GM18520 (cell line): ENCODE measurements around the gene EEF1AKMT1.

Experiments used
- ATAC-seq: cut with Tn5 transposase; IDR thresholded peaks from one replicate; pipeline ENCODE4 v1.9.1; 2021; ENCODE audit not compliant: unreplicated experiment

Gene EEF1AKMT1, protein sequence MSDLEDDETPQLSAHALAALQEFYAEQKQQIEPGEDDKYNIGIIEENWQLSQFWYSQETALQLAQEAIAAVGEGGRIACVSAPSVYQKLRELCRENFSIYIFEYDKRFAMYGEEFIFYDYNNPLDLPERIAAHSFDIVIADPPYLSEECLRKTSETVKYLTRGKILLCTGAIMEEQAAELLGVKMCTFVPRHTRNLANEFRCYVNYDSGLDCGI

GRCh38 chr13:20773194-20774080 is at the start of gene EEF1AKMT1:
Gene EEF1AKMT1, minus strand, starts transcription at chr13:20773961. Its CDS starts 16,363 bp downstream, at chr13:20757598.
- peak; percentile 87 for ATAC-seq

DNA sequence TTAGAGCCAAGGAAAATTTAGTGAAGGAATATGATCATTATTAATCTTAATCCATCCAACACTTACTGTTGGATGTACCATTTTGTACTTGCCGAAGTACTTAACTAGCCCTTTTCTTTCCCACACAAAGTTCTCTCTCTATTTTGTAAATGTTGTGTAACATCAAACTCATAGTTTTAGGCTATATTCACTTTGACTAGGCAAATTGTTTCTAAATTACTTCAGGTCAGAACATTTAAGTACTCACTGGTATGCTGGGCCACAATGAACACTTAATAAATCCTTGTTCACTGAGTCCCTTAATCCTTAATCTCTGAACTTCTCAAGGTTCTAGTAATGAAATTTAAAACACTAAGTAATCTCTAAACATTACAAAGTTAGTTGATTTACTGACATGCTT is 49.3 kb upstream of the EEF1AKMT1 start:
- no peak for ATAC-seq

DNA sequence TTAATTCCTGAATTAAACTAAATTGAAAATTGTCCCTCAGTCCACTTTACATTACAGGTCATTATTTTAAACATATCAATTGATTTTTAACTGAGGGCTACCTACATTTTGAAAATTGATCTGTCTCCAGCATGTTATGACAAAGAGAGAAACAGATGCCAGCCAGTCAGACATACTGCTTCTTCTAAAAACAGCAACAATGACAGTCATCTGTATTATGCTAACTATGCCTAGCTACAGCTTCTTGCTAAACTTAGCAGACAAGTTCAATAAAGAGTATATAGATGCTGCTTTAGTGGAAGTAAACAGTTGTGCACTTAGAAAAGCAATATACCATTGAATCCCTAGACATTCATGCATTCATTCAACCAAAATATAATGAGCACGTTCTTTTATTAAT is 48.6 kb upstream of the EEF1AKMT1 start:
- ATAC-seq = no peak

DNA sequence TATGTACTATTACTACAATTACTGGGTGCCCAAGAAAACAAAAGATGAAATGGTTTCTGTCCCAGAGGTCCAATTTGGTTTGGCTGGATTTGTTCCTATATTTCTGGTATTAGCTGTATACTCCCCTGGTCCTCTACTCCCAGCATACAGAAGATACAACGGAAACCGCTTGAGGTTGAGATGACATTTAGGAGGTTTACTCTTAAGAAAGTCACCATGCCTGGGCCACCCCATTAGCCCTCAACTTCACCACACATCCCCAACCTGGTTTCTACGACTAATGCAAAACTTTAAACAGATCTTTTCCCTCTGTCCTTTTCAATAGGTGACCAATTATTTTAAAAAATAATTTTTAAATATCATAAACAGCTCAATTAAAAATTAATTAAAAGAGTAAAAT is 46.0 kb upstream of the EEF1AKMT1 start:
- ATAC-seq = no peak

DNA sequence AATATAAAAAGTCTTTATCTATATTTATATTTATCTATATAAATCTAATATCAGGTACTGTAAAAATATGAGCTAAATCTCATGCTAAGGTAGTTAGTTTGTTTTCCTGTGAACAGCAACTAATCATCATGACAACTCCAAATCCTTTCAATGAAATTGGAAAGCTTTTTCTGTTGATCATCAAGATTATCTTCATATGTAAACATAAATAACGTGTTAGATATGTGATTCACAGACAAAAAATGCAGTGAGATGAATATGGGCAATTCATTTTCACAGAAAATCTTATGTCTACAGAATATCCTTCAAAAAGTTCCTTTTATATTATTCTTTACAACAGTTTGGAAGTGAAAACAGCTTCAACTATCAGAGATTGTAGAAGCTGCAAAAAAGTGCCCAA is 41.7 kb upstream of the EEF1AKMT1 start:
- no peak for ATAC-seq

GRCh38 chr13:20814224-20814910 is 40.6 kb upstream of the EEF1AKMT1 start:
- ATAC-seq = no peak

- no peak for ATAC-seq
These were observed 39.1 kb upstream of the EEF1AKMT1 start for GRCh38 chr13:20812890-20813289.

GRCh38 chr13:20810808-20811207 is 37.0 kb upstream of the EEF1AKMT1 start:
- no peak for ATAC-seq

- ATAC-seq = no peak
These were observed 35.1 kb upstream of the EEF1AKMT1 start for GRCh38 chr13:20808874-20809273.

- ATAC-seq = no peak
These were observed 29.6 kb upstream of the EEF1AKMT1 start for GRCh38 chr13:20803180-20803965.

DNA sequence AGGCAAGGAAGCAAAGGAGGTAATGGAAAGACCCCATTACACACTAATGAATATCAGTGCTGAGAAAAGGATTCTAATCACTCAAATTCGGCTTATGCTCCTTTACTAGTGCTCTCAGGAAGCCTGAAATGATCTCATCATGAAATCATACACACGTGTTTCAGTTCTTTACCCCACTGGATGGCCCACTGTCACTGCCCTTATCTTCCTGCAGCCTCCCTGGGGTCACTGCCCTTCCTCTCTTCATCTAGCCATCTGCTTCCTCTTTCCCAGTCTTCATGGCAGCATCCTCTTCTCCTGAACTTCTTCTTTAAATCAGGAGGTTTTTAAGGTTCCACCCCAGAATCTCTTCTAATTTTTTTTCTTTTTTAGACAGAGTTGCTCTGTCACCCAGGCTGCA is 27.9 kb upstream of the EEF1AKMT1 start:
- no peak for ATAC-seq

- no peak for ATAC-seq
These were observed 26.1 kb upstream of the EEF1AKMT1 start for GRCh38 chr13:20799726-20800416.

- no peak for ATAC-seq
These were observed 24.3 kb upstream of the EEF1AKMT1 start for GRCh38 chr13:20798027-20798426.

DNA sequence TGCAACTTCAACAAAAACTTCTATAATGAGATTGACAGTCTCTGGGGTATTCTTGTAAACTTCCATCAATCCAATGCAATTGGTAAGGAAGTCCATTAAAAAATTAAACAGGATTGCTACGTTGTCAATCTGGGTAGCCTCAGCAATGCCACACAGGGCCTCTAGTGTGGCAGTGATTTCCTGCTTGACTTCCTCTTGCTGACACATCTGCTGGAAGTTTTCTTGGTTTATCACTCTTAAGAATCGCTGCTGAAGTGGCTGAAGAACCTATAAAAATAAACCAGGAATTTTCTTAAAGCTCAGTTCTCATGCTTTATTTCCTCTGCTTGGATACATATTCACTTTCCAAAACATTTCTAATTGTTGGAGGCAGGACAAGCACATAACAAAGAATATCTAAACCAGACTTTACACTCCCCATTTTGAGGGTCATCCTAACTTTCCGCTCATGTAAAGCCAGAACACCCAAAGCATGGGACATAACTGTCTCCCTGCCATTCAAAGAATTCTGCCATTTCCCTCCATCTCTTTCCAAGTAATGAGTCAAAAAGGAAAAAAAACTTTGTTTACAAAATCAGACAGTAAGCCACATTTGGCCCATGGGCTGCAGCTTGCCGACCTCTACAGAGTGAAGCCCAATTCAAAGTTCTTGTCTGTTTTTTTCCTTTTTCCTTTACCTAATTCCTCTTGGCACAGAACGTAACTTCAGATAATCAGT is 23.2 kb upstream of the EEF1AKMT1 start:
- no peak for ATAC-seq

DNA sequence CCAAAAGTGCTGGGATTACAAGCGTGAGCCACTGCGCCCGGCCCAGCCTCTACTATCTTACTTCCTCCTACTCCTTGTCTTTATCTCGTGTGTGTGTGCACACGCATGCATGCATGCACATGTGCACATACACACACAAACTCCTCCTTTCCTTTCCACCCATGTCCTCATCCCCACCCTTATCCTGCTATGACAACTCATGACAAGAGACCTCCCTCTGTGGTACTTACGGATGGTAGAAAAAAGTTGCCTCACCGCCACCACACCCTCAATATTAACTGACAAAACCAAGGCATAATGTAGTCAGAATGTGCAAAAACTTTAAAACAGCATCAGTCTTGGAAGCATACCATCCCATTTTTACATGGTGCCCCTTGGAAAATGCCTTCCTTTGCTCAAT is 15.9 kb upstream of the EEF1AKMT1 start:
- no peak for ATAC-seq

- no peak for ATAC-seq
These were observed 14.6 kb upstream of the EEF1AKMT1 start for GRCh38 chr13:20788312-20788711.

DNA sequence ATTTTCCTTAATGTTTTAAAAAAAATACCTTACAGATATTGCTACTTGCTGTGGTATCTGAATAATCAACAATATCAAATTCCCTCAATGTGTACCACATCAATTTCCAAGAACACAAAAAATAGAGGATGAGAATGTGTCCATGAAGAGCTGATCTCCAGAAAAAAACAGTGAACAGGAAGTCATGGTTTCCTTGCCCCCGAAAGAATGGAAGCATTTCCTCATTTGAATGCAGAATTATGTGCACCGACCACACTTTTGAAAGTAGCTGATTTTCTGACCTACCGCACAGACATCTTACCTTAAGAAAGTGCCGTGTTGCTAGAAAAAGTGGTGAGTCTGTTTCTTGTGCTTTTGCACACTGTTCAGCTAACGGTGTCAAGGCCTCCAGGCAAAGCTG is 13.4 kb upstream of the EEF1AKMT1 start:
- ATAC-seq = no peak

GRCh38 chr13:20782116-20782708 is 8.5 kb upstream of the EEF1AKMT1 start:
- ATAC-seq = peak; percentile 80

- no peak for ATAC-seq
These were observed 6.6 kb upstream of the EEF1AKMT1 start for GRCh38 chr13:20780317-20780716.
